IMR-90 (cell line): Measurements from ENCODE around the gene GLRB. TPM values are rescaled to one million over a fixed set of nuclear protein-coding genes. Genes with fewer than 3 reads are reported as not detected.
A peak's percentile ranks its signal among the peaks of the same experiment; 100 is the strongest.

Experiments
- ATAC-seq: fragments of 200-7000 bp; cut with Tn5 transposase; 2 replicates; pipeline ENCODE4 v1.9.1; 2020; ENCODE audit warnings: low read depth, mild to moderate bottlenecking, moderate library complexity
- BruUV-seq: library from RNA; stranded (reverse); fragments of 400-500 nt; replicated peaks from 2 replicates; lab custom pipeline; 2021; lab: Mats Ljungman, UMichigan
- CTCF ChIA-PET: fragments of 300-600 bp; formaldehyde crosslinking; extraction: SDS; loops from one replicate; lab custom pipeline; 2021; ENCODE audit warnings: antibody characterized with exemption; lab: Yijun Ruan, JAX
- POLR2A ChIA-PET: fragments of 300-600 bp; sonication (Branson Sonifier 250); formaldehyde crosslinking; loops from one replicate; lab custom pipeline; 2022; ENCODE audit warnings: antibody characterized with exemption; ENCODE audit not compliant: unreplicated experiment; lab: Charles Lee
- DNase-seq: peaks from one replicate; pipeline ENCODE4 v3.0.0; 2013
- H2AFZ ChIP-seq: replicated peaks from 2 replicates; pipeline ENCODE3; 2013; ENCODE audit warnings: low read length, mild to moderate bottlenecking; ENCODE audit not compliant: poor library complexity
- H2AK5ac ChIP-seq: 2 replicates; pipeline ENCODE4 v1.6.1; 2013; ENCODE audit warnings: low read depth, low read length, inconsistent platforms
- H2AK9ac ChIP-seq: replicated peaks from 2 replicates; pipeline ENCODE3; 2013; ENCODE audit warnings: mild to moderate bottlenecking, low read depth, low read length, moderate library complexity; ENCODE audit not compliant: poor library complexity
- H2BK120ac ChIP-seq: 2 replicates; pipeline ENCODE4 v1.6.1; 2013; ENCODE audit warnings: low read depth, low read length, inconsistent platforms
- H2BK15ac ChIP-seq: 3 replicates; pipeline ENCODE4 v1.6.1; 2013; ENCODE audit warnings: low read depth, low read length, inconsistent platforms
- H2BK20ac ChIP-seq: 2 replicates; pipeline ENCODE4 v1.6.1; 2013; ENCODE audit warnings: low read depth, mild to moderate bottlenecking, inconsistent platforms, low read length, moderate library complexity
- H2BK5ac ChIP-seq: 2 replicates; pipeline ENCODE4 v1.6.1; 2013; ENCODE audit warnings: mild to moderate bottlenecking, low read depth, low read length, inconsistent platforms; ENCODE audit not compliant: poor library complexity, severe bottlenecking
- H3K14ac ChIP-seq: replicated peaks from 2 replicates; pipeline ENCODE4 v1.6.1; 2013; ENCODE audit warnings: low read depth, low read length, inconsistent platforms
- H3K18ac ChIP-seq: 2 replicates; pipeline ENCODE4 v1.6.1; 2013; ENCODE audit warnings: low read depth, low read length, control low read depth
- H3K23ac ChIP-seq: 2 replicates; pipeline ENCODE4 v1.6.1; 2013; ENCODE audit warnings: low read depth, low read length, inconsistent platforms
- H3K27ac ChIP-seq: 2 replicates; pipeline ENCODE4 v1.5.1; 2013; ENCODE audit warnings: mild to moderate bottlenecking, control low read depth, low read length; ENCODE audit not compliant: insufficient read depth
- H3K27me3 ChIP-seq: 2 replicates; pipeline ENCODE4 v1.6.1; 2013; ENCODE audit warnings: low read length; ENCODE audit not compliant: control insufficient read depth, insufficient read depth
- H3K36me3 ChIP-seq: 2 replicates; pipeline ENCODE4 v1.6.1; 2013; ENCODE audit warnings: low read length, mixed read lengths; ENCODE audit not compliant: control insufficient read depth, insufficient read depth
- H3K4ac ChIP-seq: 2 replicates; pipeline ENCODE4 v1.6.1; 2013; ENCODE audit warnings: low read depth, low read length, inconsistent platforms
- H3K4me1 ChIP-seq: 2 replicates; pipeline ENCODE4 v1.6.1; 2013; ENCODE audit warnings: low read length, mixed read lengths; ENCODE audit not compliant: control insufficient read depth, insufficient read depth
- H3K4me2 ChIP-seq: 2 replicates; pipeline ENCODE4 v1.6.1; 2013; ENCODE audit warnings: low read depth, mild to moderate bottlenecking, control low read depth, low read length, moderate library complexity
- H3K4me3 ChIP-seq: 2 replicates; pipeline ENCODE4 v1.5.1; 2013; ENCODE audit warnings: low read depth, mild to moderate bottlenecking, control low read depth, low read length, moderate library complexity; ENCODE audit not compliant: insufficient read depth
- H3K56ac ChIP-seq: 2 replicates; pipeline ENCODE4 v1.6.1; 2013; ENCODE audit warnings: low read length, inconsistent platforms; ENCODE audit not compliant: insufficient read depth; ENCODE audit errors: extremely low read depth
- H3K79me1 ChIP-seq, 2 experiments: 2 replicates each; pipeline ENCODE4 v1.6.1; 2013; ENCODE audit warnings: low read length in 2 of 2, inconsistent platforms in 1 of 2, low read depth in 1 of 2
- H3K9ac ChIP-seq: 2 replicates; pipeline ENCODE4 v1.6.1; 2013; ENCODE audit warnings: low read depth, low read length, control low read depth
- H3K9me1 ChIP-seq: 2 replicates; pipeline ENCODE4 v1.6.1; 2013; ENCODE audit warnings: low read length, inconsistent platforms; ENCODE audit not compliant: insufficient read depth
- H3K9me3 ChIP-seq: 2 replicates; pipeline ENCODE4 v1.6.1; 2013; ENCODE audit warnings: low read length; ENCODE audit not compliant: control insufficient read depth, insufficient read depth
- H4K20me1 ChIP-seq: 2 replicates; pipeline ENCODE4 v1.6.1; 2013; ENCODE audit warnings: low read length, inconsistent platforms; ENCODE audit not compliant: insufficient read depth
- H4K5ac ChIP-seq: 2 replicates; pipeline ENCODE4 v1.6.1; 2013; ENCODE audit warnings: mild to moderate bottlenecking, low read depth, low read length, control low read depth
- H4K8ac ChIP-seq, 2 experiments: 2 replicates each; pipeline ENCODE4 v1.6.1; 2013; ENCODE audit warnings: low read depth in 2 of 2, low read length in 2 of 2, control low read depth in 1 of 2, inconsistent platforms in 1 of 2
- H4K91ac ChIP-seq: 2 replicates; pipeline ENCODE4 v1.6.1; 2013; ENCODE audit warnings: low read depth, low read length, inconsistent platforms; ENCODE audit not compliant: insufficient read depth
- BHLHE40 ChIP-seq: fragments of 150-350 bp; IDR thresholded peaks from 2 replicates; pipeline ENCODE4 v1.6.1; 2016; ENCODE audit warnings: mild to moderate bottlenecking, low read depth, low read length
- CEBPB ChIP-seq: IDR thresholded peaks from 2 replicates; pipeline ENCODE4 v1.6.1; 2012; ENCODE audit warnings: low read depth, low read length, improper control_type of control experiment
- CHD1 ChIP-seq: IDR thresholded peaks from 2 replicates; pipeline ENCODE4 v1.6.1; 2012; ENCODE audit warnings: low read depth, low read length, improper control_type of control experiment
- RAD21 ChIP-seq: IDR thresholded peaks from 2 replicates; pipeline ENCODE4 v1.6.1; 2012; ENCODE audit warnings: low read length, improper control_type of control experiment
- RCOR1 ChIP-seq: IDR thresholded peaks from 2 replicates; pipeline ENCODE4 v1.6.1; 2012; ENCODE audit warnings: mild to moderate bottlenecking, low read length, improper control_type of control experiment; ENCODE audit not compliant: insufficient replicate concordance
- SMC3 ChIP-seq: fragments of 150-350 bp; IDR thresholded peaks from 2 replicates; pipeline ENCODE4 v1.6.1; 2016; ENCODE audit warnings: low read depth, mild to moderate bottlenecking, antibody characterized with exemption, low read length, moderate library complexity
- WGBS, 2 experiments: methylation state at CpG; one replicate each; pipeline versions ENCODE4 v1.1.5 to v1.1.7; 2013; ENCODE audit warnings: missing lambda C conversion rate in 2 of 2; ENCODE audit not compliant: insufficient read length in 1 of 2; ENCODE audit errors: extremely low coverage in 2 of 2; 5-methylcytosine and 5-hydroxymethylcytosine counted together
- dilution Hi-C: fragments of 300-500 bp; cut with HindIII; formaldehyde crosslinking; loops from one replicate; pipeline ENCODE4 v1.14.3; 2018; ENCODE audit warnings: low sequenced_read_pairs; ENCODE audit not compliant: unreplicated experiment
- in situ Hi-C: fragments of 300-500 bp; cut with MboI; formaldehyde crosslinking; loops from 3 replicates; pipeline ENCODE4 v1.14.3; 2019; ENCODE audit warnings: low sequenced_read_pairs, inconsistent platforms, mixed read lengths
- intact Hi-C: fragments of 100-400 bp; cut with micrococcal nuclease; formaldehyde crosslinking; loops from 2 replicates; pipeline ENCODE4 v1.10.0; 2022
- polyA plus RNA-seq, 3 experiments: library from polyadenylated mRNA; depleted of rRNA; stranded (reverse); fragments of >200 nt; gene quantifications; 2 replicates each; pipeline ENCODE4 v1.2.3, GENCODE V29; 2012; ENCODE audit warnings: low replicate concordance in 1 of 3
- total RNA-seq: library from RNA; depleted of rRNA; stranded (reverse); fragments of >200 nt; gene quantifications from 2 replicates; pipeline ENCODE4 v1.2.3, GENCODE V29; 2012

Gene GLRB
- total and polyA plus RNA-seq, 2 of the 4 experiments (the other 2 are of a cell fraction) = 3.0 to 3.2 TPM

GRCh38 chr4:157075401-157075800, 549 bp upstream of the GLRB start:
- CTCF ChIA-PET = interaction anchor here (1.4 to 1.5 kb wide), 2 partner anchors 10 to 30 kb away, joined by 4 read pairs; no protein-coding TSS in a partner anchor
- H2BK20ac ChIP-seq = peak overlapping the region; percentile 72; the same call in 1 of the 2 replicates
- H3K14ac ChIP-seq = peak overlapping the region; percentile 70; the same call in 1 of the 2 replicates
- TF ChIP-seq BHLHE40 (no peak), RAD21 (no peak), RCOR1 (no peak), SMC3 (no peak), CEBPB (no peak), CHD1 (no peak)
- no TSS peak for BruUV-seq
- H3K79me1 ChIP-seq = peaks cover 0 to 4% of the 10 kb centered on the region in 2 experiments; a peak in 1 of 4 replicates
- peak overlapping the region; percentile 86; the same call in 1 of the 2 replicates for H2BK120ac ChIP-seq
- H3K4me3 ChIP-seq = peak overlapping the region; percentile 96
- peak overlapping the region; percentile 88; the same call in 1 of the 2 replicates for H3K4ac ChIP-seq
- no peak for ATAC-seq
- no CpG with 5 or more reads among the region's 2 CpGs for WGBS, 2 experiments
- no peak overlapping the region for H2AK9ac ChIP-seq
- H3K18ac ChIP-seq = 0 out of 2 replicates have a peak overlapping the region, but pooled peaks have one; percentile 74
- H3K4me1 ChIP-seq = peaks cover 4% of the 10 kb centered on the region; the same call in 1 of the 2 replicates
- no peak overlapping the region for H2BK5ac ChIP-seq
- H3K4me2 ChIP-seq = peak overlapping the region; percentile 99; the same call in 1 of the 2 replicates
- H3K27me3 ChIP-seq = no peaks in the 10 kb centered on the region
- peak overlapping the region; percentile 99; the same call in 1 of the 2 replicates for H4K5ac ChIP-seq
- H2AFZ ChIP-seq = peak overlapping the region; percentile 94
- H3K9me1 ChIP-seq = no peaks in the 10 kb centered on the region
- dilution Hi-C loops = no loop called here
- peak overlapping the region; percentile 89 to 95 for H4K8ac ChIP-seq
- intact Hi-C loops = loop anchor here (5.0 kb wide), 1 partner anchor 37 kb away; no protein-coding TSS in a partner anchor
- H3K9me3 ChIP-seq = no peaks in the 10 kb centered on the region
- H3K56ac ChIP-seq = 0 out of 2 replicates have a peak overlapping the region, but pooled peaks have one; percentile 1
- H4K20me1 ChIP-seq = no peaks in the 10 kb centered on the region
- no peak overlapping the region for H2AK5ac ChIP-seq
- H3K27ac ChIP-seq = no peak overlapping the region
- POLR2A ChIA-PET = no interaction called here
- DNase-seq = no peak
- peak overlapping the region; percentile 84; the same call in 1 of the 2 replicates for H3K23ac ChIP-seq
- peak overlapping the region; percentile 93; the same call in 1 of the 3 replicates for H2BK15ac ChIP-seq
- H4K91ac ChIP-seq = no peak overlapping the region
- in situ Hi-C loops = no loop called here
- H3K9ac ChIP-seq = peak overlapping the region; percentile 94; the same call in 1 of the 2 replicates
- no peaks in the 10 kb centered on the region for H3K36me3 ChIP-seq
